T-cell (primary cell): ENCODE data around the gene MIS12. TPM values are rescaled to one million over a fixed set of nuclear protein-coding genes. Genes with fewer than 3 reads are reported as not detected.
A peak's percentile ranks its signal among the peaks of the same experiment; 100 is the strongest.

Experiments
- ATAC-seq, 4 experiments: fragments of 200-7000 bp in 3 of 4; fragments of 150-1000 bp in 1 of 4; cut with Tn5 transposase; replicated peaks in 1 of 4; 1 replicate in 3 of 4; 2 replicates in 1 of 4; pipeline ENCODE4 v1.10.0; 2021; ENCODE audit warnings: moderate library complexity in 3 of 4, mild to moderate bottlenecking in 2 of 4, moderate number of reproducible peaks in 1 of 4
- CTCF ChIA-PET, 2 donors: fragments of 300-600 bp; sonication (Branson Sonifier 250); formaldehyde crosslinking; loops; one replicate each; lab custom pipeline; 2022; ENCODE audit warnings: antibody characterized with exemption in 2 of 2; lab: Charles Lee
- POLR2A ChIA-PET, 2 donors: fragments of 300-600 bp; sonication (Branson Sonifier 250); formaldehyde crosslinking; loops; one replicate each; lab custom pipeline; 2022; ENCODE audit warnings: antibody characterized with exemption in 2 of 2; lab: Charles Lee
- DNase-seq, 35 experiments: peaks; one replicate each; pipeline versions ENCODE4 v3.0.0 to v3.0.0-alpha.2; 2013 to 2023
- H3K27ac ChIP-seq: one replicate; pipeline ENCODE4 v1.5.1; 2013; ENCODE audit warnings: low read length
- H3K27me3 ChIP-seq, 2 experiments: replicated peaks in 1 of 2; 1 replicate in 1 of 2; 2 replicates in 1 of 2; pipeline versions ENCODE4 v1.6.1 to v1.7.0; 2013; ENCODE audit warnings: low read length in 1 of 2, mixed read lengths in 1 of 2; ENCODE audit not compliant: control insufficient read depth in 2 of 2, insufficient read depth in 2 of 2; ENCODE audit errors: extremely low read depth in 1 of 2
- H3K36me3 ChIP-seq, 2 donors: 1 replicate in 1 of 2; 2 replicates in 1 of 2; pipeline versions ENCODE4 v1.6.1 to v1.7.0; 2013; ENCODE audit warnings: low read length in 1 of 2; ENCODE audit not compliant: control insufficient read depth in 2 of 2, insufficient read depth in 1 of 2; ENCODE audit errors: extremely low read depth in 1 of 2
- H3K4me1 ChIP-seq, 2 experiments: 1 replicate in 1 of 2; 2 replicates in 1 of 2; pipeline versions ENCODE4 v1.6.1 to v1.7.0; 2013; ENCODE audit warnings: low read length in 2 of 2, mixed read lengths in 1 of 2; ENCODE audit not compliant: insufficient read depth in 2 of 2, control insufficient read depth in 1 of 2; ENCODE audit errors: extremely low read depth in 1 of 2
- H3K4me3 ChIP-seq, 2 donors: 1 replicate in 1 of 2; 2 replicates in 1 of 2; pipeline versions ENCODE4 v1.5.1 to v1.7.0; 2013; ENCODE audit warnings: mild to moderate bottlenecking in 2 of 2, low read length in 1 of 2, moderate library complexity in 1 of 2; ENCODE audit not compliant: control insufficient read depth in 1 of 2; ENCODE audit errors: extremely low read depth in 1 of 2
- H3K9me3 ChIP-seq: 2 replicates; pipeline ENCODE4 v1.7.0; 2013
- H3K27ac Mint-ChIP-seq, 2 donors: one replicate each; pipeline ENCODE4 v1.8.0; 2020 to 2021; ENCODE audit warnings: mild to moderate bottlenecking in 2 of 2, mixed read lengths in 2 of 2
- H3K27me3 Mint-ChIP-seq, 2 donors: one replicate each; pipeline ENCODE4 v1.8.0; 2021 to 2022; ENCODE audit warnings: mixed read lengths in 2 of 2
- H3K36me3 Mint-ChIP-seq: one replicate; pipeline ENCODE4 v1.8.0; 2021; ENCODE audit warnings: mixed read lengths
- H3K4me1 Mint-ChIP-seq, 3 donors: one replicate each; pipeline ENCODE4 v1.8.0; 2020 to 2022; ENCODE audit warnings: mixed read lengths in 3 of 3, mild to moderate bottlenecking in 1 of 3
- H3K4me3 Mint-ChIP-seq, 3 donors: one replicate each; pipeline ENCODE4 v1.8.0; 2020 to 2022; ENCODE audit warnings: mild to moderate bottlenecking in 3 of 3, mixed read lengths in 3 of 3, moderate library complexity in 3 of 3
- H3K9me3 Mint-ChIP-seq, 3 donors: one replicate each; pipeline ENCODE4 v1.8.0; 2020 to 2022; ENCODE audit warnings: mixed read lengths in 3 of 3
- WGBS: methylation state at CpG from one replicate; pipeline ENCODE4 v1.1.5; 2013; ENCODE audit warnings: missing lambda C conversion rate; ENCODE audit not compliant: insufficient coverage; 5-methylcytosine and 5-hydroxymethylcytosine counted together
- total RNA-seq, 35 experiments: library from RNA in 6 of 35; stranded (reverse) in 6 of 35; fragments of 120-200 nt in 1 of 35; gene quantifications; one replicate each; pipeline versions ENCODE4 v1.2.1 to v1.2.4 and lab custom pipeline; 2013 to 2026

Gene MIS12
- total RNA-seq, 5 donors from 2014 or later (not counting 1 experiment from before 2014, with no cell fraction given) = 18.0 to 35.9 (median 33.8) TPM

DNA sequence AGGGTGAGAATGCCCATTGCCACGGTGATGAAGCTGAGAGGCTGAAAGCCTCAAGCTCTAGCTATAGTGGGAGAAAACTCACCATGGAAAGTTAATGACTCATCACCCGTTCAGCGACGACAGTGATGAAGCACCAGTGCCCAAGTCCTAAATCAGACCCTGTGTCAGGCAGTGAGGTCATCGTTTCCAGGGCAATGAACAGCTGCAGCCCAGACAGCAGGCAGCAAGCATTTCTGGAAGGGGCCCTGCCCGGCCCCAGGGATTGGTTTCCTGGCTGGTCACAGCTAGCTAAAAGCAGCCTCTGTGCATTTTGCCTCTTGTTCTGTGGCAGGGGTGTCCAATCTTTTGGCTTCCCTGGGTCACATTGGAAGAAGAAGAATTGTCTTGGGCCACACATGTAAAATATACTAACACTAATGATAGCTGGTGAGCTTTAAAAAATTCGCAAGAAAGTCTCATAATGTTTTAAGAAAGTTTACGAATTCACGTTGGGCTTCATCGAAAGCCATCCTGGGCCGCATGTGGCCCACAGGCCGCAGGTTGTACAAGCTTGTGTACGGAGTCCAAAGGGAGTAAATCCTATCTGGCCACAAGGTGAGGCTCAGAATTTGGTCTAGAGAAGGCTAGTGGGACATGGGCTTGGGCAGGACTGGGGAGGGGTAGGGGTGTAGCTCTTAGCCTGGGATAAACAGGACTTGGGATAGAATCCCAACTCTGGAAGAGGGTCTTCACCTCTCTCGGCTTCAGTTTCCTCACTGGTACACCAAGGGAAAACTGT lies 40.6 kb downstream of the MIS12 start:
- H3K4me1 Mint-ChIP-seq = no peaks in the 10 kb centered on the region
- Histone ChIP-seq H3K27ac (no peak overlapping the region), H3K36me3 (peaks cover 15 to 80% of the 10 kb centered on the region in 2 donors), H3K4me1 (no peaks in the 10 kb centered on the region), H3K27me3 (no peaks in the 10 kb centered on the region), H3K4me3 (no peak overlapping the region), H3K9me3 (no peaks in the 10 kb centered on the region)
- 55% methylated on average over 13 of the region's 14 CpGs for WGBS
- POLR2A ChIA-PET = no interaction called here
- CTCF ChIA-PET = no interaction called here
- peaks cover 60% of the 10 kb centered on the region for H3K36me3 Mint-ChIP-seq
- peak overlapping the region in 1 of 2 donors; percentile 44 for H3K27ac Mint-ChIP-seq
- DNase-seq (peak in 1 of 35 experiments; percentile 7), ATAC-seq (peak in 1 of 4 experiments; percentile 16)
- H3K9me3 Mint-ChIP-seq = no peaks in the 10 kb centered on the region
- no peaks in the 10 kb centered on the region for H3K27me3 Mint-ChIP-seq
- no peak overlapping the region for H3K4me3 Mint-ChIP-seq

DNA sequence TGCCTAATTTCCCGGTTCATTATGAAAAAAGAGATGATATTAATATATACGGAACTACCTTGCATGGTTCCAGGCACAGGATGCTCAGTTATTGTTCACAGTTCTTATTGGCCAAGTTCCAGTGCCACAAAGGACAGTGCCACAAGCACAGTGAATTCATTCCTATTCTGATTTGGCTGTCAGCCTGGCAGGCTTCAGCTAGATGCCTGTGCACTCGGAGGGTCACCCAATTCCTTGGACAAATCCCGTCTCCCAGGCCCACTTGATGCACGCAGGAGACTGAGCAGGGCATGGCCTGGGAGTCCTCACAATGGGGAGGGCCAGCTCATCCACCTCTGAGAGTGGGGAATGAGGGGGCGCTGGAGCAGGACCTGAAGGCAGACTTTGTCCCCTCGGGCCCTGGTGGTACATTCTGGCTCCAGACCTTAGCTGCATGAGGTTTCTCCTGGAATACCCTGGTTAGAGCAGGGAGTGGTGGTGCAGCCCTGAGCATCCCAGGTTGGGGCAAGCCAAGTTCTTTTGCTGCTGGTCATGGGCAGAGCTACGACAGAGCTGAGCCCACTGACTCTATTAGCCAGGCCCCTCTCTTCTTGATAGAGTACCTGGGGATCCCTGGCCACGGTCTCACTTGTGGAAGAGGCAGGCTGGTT lies 41.4 kb downstream of the MIS12 start:
- CTCF ChIA-PET = no interaction called here
- H3K4me1 Mint-ChIP-seq = no peaks in the 10 kb centered on the region
- H3K27me3 Mint-ChIP-seq = no peaks in the 10 kb centered on the region
- Histone ChIP-seq H3K4me1 (no peaks in the 10 kb centered on the region), H3K9me3 (no peaks in the 10 kb centered on the region), H3K27ac (no peak overlapping the region), H3K27me3 (no peaks in the 10 kb centered on the region), H3K36me3 (peaks cover 16 to 80% of the 10 kb centered on the region in 2 donors), H3K4me3 (no peak overlapping the region)
- peak in 1 of 4 experiments; percentile 16 for ATAC-seq
- H3K36me3 Mint-ChIP-seq = peaks cover 61% of the 10 kb centered on the region
- peak overlapping the region in 1 of 2 donors; percentile 44 for H3K27ac Mint-ChIP-seq
- no peak for DNase-seq
- WGBS = 96% methylated on average over 5 of the region's 9 CpGs
- no peak overlapping the region for H3K4me3 Mint-ChIP-seq
- no peaks in the 10 kb centered on the region for H3K9me3 Mint-ChIP-seq
- POLR2A ChIA-PET = no interaction called here

GRCh38 chr17:5530265-5531084 lies 44.1 kb downstream of the MIS12 start:
- H3K27ac Mint-ChIP-seq = no peak overlapping the region
- H3K4me3 ChIP-seq = no peak overlapping the region
- H3K9me3 ChIP-seq = no peaks in the 10 kb centered on the region
- no peak overlapping the region for H3K27ac ChIP-seq
- H3K4me1 Mint-ChIP-seq = no peaks in the 10 kb centered on the region
- 97% methylated on average over 5 of the region's 12 CpGs for WGBS
- ChIA-PET CTCF (no interaction called here), POLR2A (interaction anchor here in 1 of 2 donors (0.7 kb wide), 1 partner anchor 278 kb away, joined by 9 read pairs; no protein-coding TSS in a partner anchor)
- no peaks in the 10 kb centered on the region for H3K4me1 ChIP-seq
- H3K27me3 Mint-ChIP-seq = no peaks in the 10 kb centered on the region
- peaks cover 62% of the 10 kb centered on the region for H3K36me3 Mint-ChIP-seq
- no peaks in the 10 kb centered on the region for H3K9me3 Mint-ChIP-seq
- no peaks in the 10 kb centered on the region for H3K27me3 ChIP-seq
- no peak overlapping the region for H3K4me3 Mint-ChIP-seq
- H3K36me3 ChIP-seq = peaks cover 24 to 79% of the 10 kb centered on the region in 2 donors
- ATAC-seq (no peak), DNase-seq (no peak)

GRCh38 chr17:5531085-5531418 lies 44.7 kb downstream of the MIS12 start:
- no peak overlapping the region for H3K27ac ChIP-seq
- H3K36me3 Mint-ChIP-seq = peaks cover 67% of the 10 kb centered on the region
- H3K27me3 ChIP-seq = no peaks in the 10 kb centered on the region
- no peaks in the 10 kb centered on the region for H3K4me1 ChIP-seq
- DNase-seq = no peak
- no CpG with 5 or more reads among the region's 4 CpGs for WGBS
- H3K9me3 ChIP-seq = no peaks in the 10 kb centered on the region
- no peak overlapping the region for H3K4me3 Mint-ChIP-seq
- peaks cover 24 to 80% of the 10 kb centered on the region in 2 donors for H3K36me3 ChIP-seq
- no peak for ATAC-seq
- ChIA-PET POLR2A (no interaction called here), CTCF (no interaction called here)
- no peak overlapping the region for H3K27ac Mint-ChIP-seq
- no peaks in the 10 kb centered on the region for H3K9me3 Mint-ChIP-seq
- H3K4me3 ChIP-seq = no peak overlapping the region
- no peaks in the 10 kb centered on the region for H3K4me1 Mint-ChIP-seq
- H3K27me3 Mint-ChIP-seq = no peaks in the 10 kb centered on the region

GRCh38 chr17:5532581-5532980 lies 46.2 kb downstream of the MIS12 start:
- Mint-ChIP-seq H3K4me3 (no peak overlapping the region), H3K36me3 (peaks cover 65% of the 10 kb centered on the region), H3K4me1 (no peaks in the 10 kb centered on the region), H3K27ac (no peak overlapping the region), H3K27me3 (no peaks in the 10 kb centered on the region), H3K9me3 (no peaks in the 10 kb centered on the region)
- peaks cover 29 to 79% of the 10 kb centered on the region in 2 donors for H3K36me3 ChIP-seq
- no peaks in the 10 kb centered on the region for H3K27me3 ChIP-seq
- WGBS = 86% methylated on average over 7 of the region's 8 CpGs
- H3K27ac ChIP-seq = no peak overlapping the region
- ChIA-PET POLR2A (interaction anchor here in 1 of 2 donors (0.6 kb wide), 1 partner anchor 119 kb away, joined by 5 read pairs; no protein-coding TSS in a partner anchor), CTCF (interaction anchor here in 1 of 2 donors (0.6 kb wide), 1 partner anchor 19 kb away, joined by 3 read pairs; no protein-coding TSS in a partner anchor)
- no peak for DNase-seq
- ATAC-seq = no peak
- H3K4me1 ChIP-seq = no peaks in the 10 kb centered on the region
- no peak overlapping the region for H3K4me3 ChIP-seq
- no peaks in the 10 kb centered on the region for H3K9me3 ChIP-seq
